ENCODE data around the gene CSNK1A1. TPM values are rescaled to one million over a fixed set of nuclear protein-coding genes. Genes with fewer than 3 reads are reported as not detected.

Gene CSNK1A1
- total RNA-seq, 1 experiment from 2014 or later = 287 TPM

Other genes with a start within 250 kb of the CSNK1A1 start
- gene GRPEL2, start 205.9 kb downstream of the CSNK1A1 start, total RNA-seq (2021; ENCODE audit: unreplicated experiment) = 30.1 TPM
- gene PCYOX1L, start 193.4 kb downstream of the CSNK1A1 start, total RNA-seq (2021; ENCODE audit: unreplicated experiment) = 7.0 TPM
- not detected for gene IL17B, start 172.1 kb downstream of the CSNK1A1 start, total RNA-seq (2021; ENCODE audit: unreplicated experiment)
- 3.2 TPM for gene ARHGEF37, start 30.1 kb upstream of the CSNK1A1 start, total RNA-seq (2021; ENCODE audit: unreplicated experiment)
- gene PPARGC1B, start 178.9 kb upstream of the CSNK1A1 start, total RNA-seq (2021; ENCODE audit: unreplicated experiment) = 6.6 TPM

Data from Panc1 (cell line).